M059J (cell line): Measurements from ENCODE around the gene SLC38A11. TPM values are rescaled to one million over a fixed set of nuclear protein-coding genes. Genes with fewer than 3 reads are reported as not detected.

Experiments
- DNase-seq: peaks from one replicate; pipeline ENCODE4 v3.0.0-alpha.2; 2012; ENCODE audit warnings: low read depth
- total RNA-seq: library from RNA; depleted of rRNA; stranded (reverse); fragments of >200 nt; shearing (Covaris generic); gene quantifications from 2 replicates; pipeline ENCODE4 v1.2.3, GENCODE V29; 2014; rRNA removed

The SLC38A11 gene
- total RNA-seq, 1 experiment from 2014 or later = 0.44 TPM

DNA sequence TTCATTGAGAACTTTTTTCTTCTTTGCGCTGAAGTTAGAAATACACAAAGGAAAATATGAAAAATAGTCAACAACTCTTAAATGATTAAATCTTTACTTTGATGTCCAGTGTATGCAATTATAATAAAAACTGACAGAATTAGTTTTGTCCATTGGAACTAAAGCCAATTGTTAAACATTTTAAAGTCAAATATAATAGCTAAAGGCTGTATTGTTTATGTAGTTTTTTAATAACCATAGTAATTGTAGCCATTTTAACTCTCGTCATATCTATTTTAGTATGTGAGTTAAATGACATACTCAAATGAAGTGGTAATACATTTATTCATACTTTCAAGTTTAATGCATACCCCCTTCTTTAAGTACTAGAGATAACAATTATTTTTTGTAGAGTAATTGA is 109.0 kb downstream of the SLC38A11 start:
- DNase-seq = no peak

Other genes with a start within 250 kb of the SLC38A11 start
- gene COBLL1, start 113.7 kb downstream of the SLC38A11 start, total RNA-seq = 12.5 and 15.6 TPM in 2 replicates
- 0.39 and 0.67 TPM in 2 replicates for gene SCN3A, start 248.5 kb upstream of the SLC38A11 start, total RNA-seq